Hepatocyte (in vitro differentiated cells): ENCODE measurements around the gene MCAM. TPM values are rescaled to one million over a fixed set of nuclear protein-coding genes. Genes with fewer than 3 reads are reported as not detected.

Source experiments
- DNase-seq: peaks from one replicate; pipeline ENCODE4 v3.0.0-alpha.2; 2016; ENCODE audit warnings: low spot score
- H2AFZ ChIP-seq: fragments of 200-600 bp; sonication (generic); 2 replicates; pipeline ENCODE4 v1.6.0; 2016; ENCODE audit warnings: antibody characterized with exemption, mild to moderate bottlenecking
- H3K27ac ChIP-seq: fragments of 200-600 bp; sonication (generic); 2 replicates; pipeline ENCODE4 v1.5.1; 2016; ENCODE audit warnings: mild to moderate bottlenecking
- H3K27me3 ChIP-seq: fragments of 200-600 bp; sonication (generic); 2 replicates; pipeline ENCODE4 v1.6.1; 2016
- H3K36me3 ChIP-seq: fragments of 200-600 bp; sonication (generic); replicated peaks from 2 replicates; pipeline ENCODE4 v1.5.1; 2016; ENCODE audit warnings: low read depth; ENCODE audit not compliant: insufficient read depth
- H3K4me1 ChIP-seq: fragments of 200-600 bp; sonication (generic); 2 replicates; pipeline ENCODE4 v1.5.1; 2016; ENCODE audit warnings: mild to moderate bottlenecking, moderate library complexity; ENCODE audit not compliant: insufficient read depth
- H3K4me2 ChIP-seq: fragments of 200-600 bp; sonication (generic); 2 replicates; pipeline ENCODE4 v1.6.0; 2016
- H3K4me3 ChIP-seq: fragments of 200-600 bp; sonication (generic); 2 replicates; pipeline ENCODE4 v1.5.1; 2016; ENCODE audit warnings: mild to moderate bottlenecking
- H3K79me2 ChIP-seq: fragments of 200-600 bp; sonication (generic); 2 replicates; pipeline ENCODE4 v1.6.0; 2017; ENCODE audit warnings: mild to moderate bottlenecking
- H3K9me2 ChIP-seq: fragments of 200-600 bp; sonication (generic); replicated peaks from 2 replicates; pipeline ENCODE4 v1.6.0; 2017; ENCODE audit warnings: mild to moderate bottlenecking; ENCODE audit not compliant: insufficient read depth
- H3K9me3 ChIP-seq: fragments of 200-600 bp; sonication (generic); 2 replicates; pipeline ENCODE4 v1.5.1; 2016; ENCODE audit warnings: low read depth, mild to moderate bottlenecking
- H4K20me1 ChIP-seq: fragments of 200-600 bp; sonication (generic); 2 replicates; pipeline ENCODE4 v1.6.0; 2016; ENCODE audit warnings: mild to moderate bottlenecking; ENCODE audit not compliant: insufficient read depth, poor library complexity, severe bottlenecking
- CTCF ChIP-seq: fragments of 200-600 bp; sonication (generic); IDR thresholded peaks from 2 replicates; pipeline ENCODE4 v1.5.1; 2016; ENCODE audit warnings: antibody characterized with exemption, mild to moderate bottlenecking; ENCODE audit not compliant: poor library complexity
- EZH2 ChIP-seq: fragments of 200-600 bp; sonication (generic); IDR thresholded peaks from 2 replicates; pipeline ENCODE4 v1.6.1; 2016; ENCODE audit warnings: antibody characterized with exemption, mild to moderate bottlenecking, borderline replicate concordance
- EZH2phosphoT487 ChIP-seq: fragments of 200-600 bp; sonication (generic); IDR thresholded peaks from one replicate; pipeline ENCODE4 v1.6.1; 2018; ENCODE audit warnings: antibody characterized with exemption, mild to moderate bottlenecking, low read depth, moderate library complexity; ENCODE audit not compliant: unreplicated experiment, severe bottlenecking
- WGBS: methylation state at CpG from one replicate; pipeline ENCODE4 v1.1.6; 2016; ENCODE audit warnings: low lambda C conversion rate; ENCODE audit errors: missing lambda C conversion rate; 5-methylcytosine and 5-hydroxymethylcytosine counted together
- polyA plus RNA-seq: library from polyadenylated mRNA; unstranded; fragments of >200 nt; fragmentation: Nextera tagmentation; extraction: Ambion mirVana; gene quantifications from 2 replicates; pipeline ENCODE4 v1.2.1, GENCODE V29; 2016
- total RNA-seq: library from RNA; depleted of rRNA; stranded (reverse); fragments of >200 nt; gene quantifications from 2 replicates; pipeline ENCODE4 v1.2.3, GENCODE V29; 2014

MCAM gene
- total and polyA plus RNA-seq, 2 experiments from 2014 or later, result 6.1 to 35.4 TPM

- H4K20me1 ChIP-seq, result no peaks in the 10 kb centered on the region
- no peak overlapping the region for H3K4me3 ChIP-seq
- H3K4me2 ChIP-seq, result no peak overlapping the region
- DNase-seq, result no peak
- H3K4me1 ChIP-seq, result no peaks in the 10 kb centered on the region
- H3K27me3 ChIP-seq, result no peaks in the 10 kb centered on the region
- H3K79me2 ChIP-seq, result no peaks in the 10 kb centered on the region
- H2AFZ ChIP-seq, result no peak overlapping the region
- no peaks in the 10 kb centered on the region for H3K9me2 ChIP-seq
- no peaks in the 10 kb centered on the region for H3K9me3 ChIP-seq
- H3K36me3 ChIP-seq, result no peaks in the 10 kb centered on the region
- WGBS, result 95% methylated on average over 1 of the region's 1 CpG
- no peak overlapping the region for H3K27ac ChIP-seq
- no peak for TF ChIP-seq EZH2
- TF ChIP-seq CTCF, result no peak
- no peak for TF ChIP-seq EZH2phosphoT487
Measured at GRCh38 chr11:119277660-119278059, 39.3 kb downstream of the MCAM start.

- H3K36me3 ChIP-seq, result no peaks in the 10 kb centered on the region
- no peak overlapping the region for H3K4me3 ChIP-seq
- no peak for TF ChIP-seq EZH2
- TF ChIP-seq CTCF, result no peak
- no peaks in the 10 kb centered on the region for H3K27me3 ChIP-seq
- peaks cover 3% of the 10 kb centered on the region for H3K79me2 ChIP-seq
- no peaks in the 10 kb centered on the region for H3K9me3 ChIP-seq
- WGBS, result 97% methylated on average over 6 of the region's 6 CpGs
- H3K9me2 ChIP-seq, result no peaks in the 10 kb centered on the region
- no peak overlapping the region for H2AFZ ChIP-seq
- H3K27ac ChIP-seq, result no peak overlapping the region
- no peak overlapping the region for H3K4me2 ChIP-seq
- H4K20me1 ChIP-seq, result no peaks in the 10 kb centered on the region
- H3K4me1 ChIP-seq, result no peaks in the 10 kb centered on the region
- no peak for DNase-seq
Measured at GRCh38 chr11:119273721-119274120, 43.2 kb downstream of the MCAM start.

- 88% methylated on average over 5 of the region's 5 CpGs for WGBS
- Histone ChIP-seq H3K4me3 (no peak overlapping the region), H3K27me3 (no peaks in the 10 kb centered on the region), H3K36me3 (no peaks in the 10 kb centered on the region), H2AFZ (no peak overlapping the region), H3K79me2 (peaks cover 33% of the 10 kb centered on the region), H3K9me3 (no peaks in the 10 kb centered on the region), H3K4me1 (no peaks in the 10 kb centered on the region), H3K27ac (no peak overlapping the region), H3K9me2 (no peaks in the 10 kb centered on the region), H4K20me1 (no peaks in the 10 kb centered on the region), H3K4me2 (no peak overlapping the region)
- DNase-seq, result no peak
- TF ChIP-seq CTCF, result no peak
- no peak for TF ChIP-seq EZH2
- no peak for TF ChIP-seq EZH2phosphoT487
Measured at GRCh38 chr11:119267645-119268044, 49.3 kb downstream of the MCAM start.

- Histone ChIP-seq H3K27me3 (no peaks in the 10 kb centered on the region), H4K20me1 (no peaks in the 10 kb centered on the region), H3K27ac (no peak overlapping the region), H3K4me2 (no peak overlapping the region), H3K9me3 (no peaks in the 10 kb centered on the region), H3K9me2 (no peaks in the 10 kb centered on the region), H3K79me2 (peaks cover 42% of the 10 kb centered on the region), H3K4me1 (no peaks in the 10 kb centered on the region), H3K36me3 (no peaks in the 10 kb centered on the region), H2AFZ (no peak overlapping the region), H3K4me3 (no peak overlapping the region)
- TF ChIP-seq EZH2phosphoT487 (no peak), EZH2 (no peak), CTCF (no peak)
- WGBS, result 91% methylated on average over 7 of the region's 7 CpGs
- DNase-seq, result no peak
Measured at GRCh38 chr11:119266517-119267255, 50.2 kb downstream of the MCAM start.
